ENCODE measurements around the gene MAPK1.

The MAPK1 gene

GRCh38 chr22:21711851-21712250 is 155.6 kb downstream of the MAPK1 start:
- FAIRE-seq (no peak), DNase-seq (ENCODE audit: insufficient read length, low spot score) (no peak)

GRCh38 chr22:21710156-21710555 is 157.3 kb downstream of the MAPK1 start:
- no peak for FAIRE-seq
- no peak for DNase-seq (ENCODE audit: insufficient read length, low spot score)

DNA sequence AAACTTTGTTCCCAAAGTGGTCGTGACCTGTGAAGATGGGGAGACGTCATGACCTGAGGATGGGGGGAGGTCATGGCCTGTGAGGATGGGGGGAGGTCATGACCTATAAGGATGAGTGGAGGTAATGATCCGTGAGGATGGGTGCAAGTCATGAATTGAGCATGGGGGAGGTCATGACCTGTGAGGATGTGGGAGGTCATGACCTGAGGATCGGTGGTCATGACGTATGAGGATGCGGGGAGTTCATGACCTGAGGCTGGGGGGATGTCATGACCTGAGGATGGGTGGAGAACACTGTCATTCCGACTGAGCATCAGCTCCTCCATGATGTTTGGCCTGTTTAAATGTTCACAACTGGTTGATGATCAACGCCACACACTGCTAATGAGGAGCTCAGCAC is 157.8 kb downstream of the MAPK1 start:
- FAIRE-seq (no peak), DNase-seq (ENCODE audit: insufficient read length, low spot score) (no peak)

GRCh38 chr22:21708960-21709359 is 158.5 kb downstream of the MAPK1 start:
- no peak for FAIRE-seq
- no peak for DNase-seq (ENCODE audit: insufficient read length, low spot score)

GRCh38 chr22:21707677-21708076 is 159.8 kb downstream of the MAPK1 start:
- FAIRE-seq (no peak), DNase-seq (ENCODE audit: insufficient read length, low spot score) (no peak)
